A673 (cell line): ENCODE measurements around the gene CEP112.

Source experiments
- EZH2 ChIP-seq: fragments of 200-600 bp; sonication (generic); IDR thresholded peaks from 2 replicates; pipeline ENCODE4 v1.6.1; 2017; ENCODE audit warnings: borderline replicate concordance, low read depth, mild to moderate bottlenecking, mixed read lengths, antibody characterized with exemption, low read length; ENCODE audit not compliant: poor library complexity, severe bottlenecking
- TF ChIP-seq, protein P1 (sequence below): fragments of 300-800, 200-600 bp; sonication (generic); conservative IDR thresholded peaks from 2 replicates; pipeline ENCODE4 v1.5.1; 2017; ENCODE audit warnings: low read depth, mild to moderate bottlenecking, antibody characterized with exemption, low read length, moderate library complexity, mixed read lengths

DNA sequence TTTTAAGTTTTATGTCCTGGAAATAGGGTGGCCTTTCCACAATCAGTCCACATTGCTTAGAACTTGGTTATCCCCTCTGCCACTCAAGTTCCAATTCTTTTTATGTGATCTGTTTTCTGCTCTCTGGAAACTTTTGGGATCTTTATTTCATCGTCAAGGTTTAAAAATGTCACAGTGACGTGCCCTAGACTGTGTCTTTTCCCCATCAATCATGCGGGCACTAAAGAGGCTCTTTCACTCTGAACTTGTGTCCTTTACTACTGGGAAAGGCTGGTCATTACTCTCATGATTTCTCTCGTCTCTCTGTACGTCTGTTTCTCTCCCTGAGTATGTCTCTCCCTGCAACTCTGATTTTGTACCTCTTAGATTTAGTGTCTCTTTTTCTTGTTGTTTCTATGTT, 440.7 kb downstream of the CEP112 start:
- TF ChIP-seq, protein P1, sequence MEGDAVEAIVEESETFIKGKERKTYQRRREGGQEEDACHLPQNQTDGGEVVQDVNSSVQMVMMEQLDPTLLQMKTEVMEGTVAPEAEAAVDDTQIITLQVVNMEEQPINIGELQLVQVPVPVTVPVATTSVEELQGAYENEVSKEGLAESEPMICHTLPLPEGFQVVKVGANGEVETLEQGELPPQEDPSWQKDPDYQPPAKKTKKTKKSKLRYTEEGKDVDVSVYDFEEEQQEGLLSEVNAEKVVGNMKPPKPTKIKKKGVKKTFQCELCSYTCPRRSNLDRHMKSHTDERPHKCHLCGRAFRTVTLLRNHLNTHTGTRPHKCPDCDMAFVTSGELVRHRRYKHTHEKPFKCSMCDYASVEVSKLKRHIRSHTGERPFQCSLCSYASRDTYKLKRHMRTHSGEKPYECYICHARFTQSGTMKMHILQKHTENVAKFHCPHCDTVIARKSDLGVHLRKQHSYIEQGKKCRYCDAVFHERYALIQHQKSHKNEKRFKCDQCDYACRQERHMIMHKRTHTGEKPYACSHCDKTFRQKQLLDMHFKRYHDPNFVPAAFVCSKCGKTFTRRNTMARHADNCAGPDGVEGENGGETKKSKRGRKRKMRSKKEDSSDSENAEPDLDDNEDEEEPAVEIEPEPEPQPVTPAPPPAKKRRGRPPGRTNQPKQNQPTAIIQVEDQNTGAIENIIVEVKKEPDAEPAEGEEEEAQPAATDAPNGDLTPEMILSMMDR: no peak
- TF ChIP-seq EZH2: no peak
